ENCODE data around the gene CD300LG. TPM values are rescaled to one million over a fixed set of nuclear protein-coding genes. Genes with fewer than 3 reads are reported as not detected.

CD300LG gene
- total RNA-seq, 1 experiment from 2014 or later = not detected

DNA sequence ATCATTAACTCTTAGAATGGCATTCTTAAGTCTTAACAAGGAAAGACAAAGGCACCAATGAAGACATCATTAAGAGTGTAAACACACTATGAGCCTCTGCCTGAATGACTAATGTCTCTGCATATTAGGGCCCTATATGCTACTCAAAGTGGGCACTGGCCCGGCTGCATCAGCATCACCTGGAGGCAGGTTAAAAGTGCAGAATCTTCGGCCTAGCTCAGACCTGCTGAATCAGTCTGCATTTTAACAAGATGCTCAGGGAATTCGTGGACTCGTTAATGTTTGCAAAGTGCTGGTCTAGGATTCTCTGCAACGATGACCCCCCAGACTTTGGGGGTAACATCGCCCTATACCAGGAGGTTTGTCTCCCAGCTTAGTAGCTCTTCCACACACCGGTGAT lies 20.8 kb upstream of the CD300LG start:
- no peaks in the 10 kb centered on the region for H3K27me3 ChIP-seq (replicated peaks; ENCODE audit: insufficient read depth, low read depth, low read length, poor library complexity)
- TF ChIP-seq EZH2 (IDR thresholded peaks at IDR 0.05; ENCODE audit: borderline replicate concordance, low read depth, low read length, poor library complexity, severe bottlenecking) (no peak), CTCF (conservative IDR thresholded peaks at IDR 0.05; ENCODE audit: low read depth, low read length) (no peak)
- CTCF ChIA-PET = no interaction called here
- no peaks in the 10 kb centered on the region for H3K4me1 ChIP-seq (ENCODE audit: insufficient read depth, low read length, poor library complexity, severe bottlenecking)
- POLR2A ChIA-PET (ENCODE audit: low non-redundant PET) = no interaction called here
- no peak for DNase-seq (ENCODE audit: low spot score)
- no peaks in the 10 kb centered on the region for H3K36me3 ChIP-seq (ENCODE audit: insufficient read depth, low read length, poor library complexity, severe bottlenecking)
- no peaks in the 10 kb centered on the region for H3K9me3 ChIP-seq (ENCODE audit: low read depth, low read length, poor library complexity, severe bottlenecking)
- BruUV-seq (replicated peaks) = no TSS peak
- intact Hi-C loops (cut with micrococcal nuclease; ENCODE audit: unreplicated experiment) = no loop called here
- H3K27ac ChIP-seq (ENCODE audit: low read depth, low read length, poor library complexity, severe bottlenecking) = no peak overlapping the region
- H3K4me3 ChIP-seq (ENCODE audit: low read depth, low read length, poor library complexity, severe bottlenecking) = no peak overlapping the region

- intact Hi-C loops (cut with micrococcal nuclease; ENCODE audit: unreplicated experiment) = no loop called here
- ChIA-PET CTCF (no interaction called here), POLR2A (ENCODE audit: low non-redundant PET) (no interaction called here)
Observed at GRCh38 chr17:43827596-43827995, 19.4 kb upstream of the CD300LG start.

DNA sequence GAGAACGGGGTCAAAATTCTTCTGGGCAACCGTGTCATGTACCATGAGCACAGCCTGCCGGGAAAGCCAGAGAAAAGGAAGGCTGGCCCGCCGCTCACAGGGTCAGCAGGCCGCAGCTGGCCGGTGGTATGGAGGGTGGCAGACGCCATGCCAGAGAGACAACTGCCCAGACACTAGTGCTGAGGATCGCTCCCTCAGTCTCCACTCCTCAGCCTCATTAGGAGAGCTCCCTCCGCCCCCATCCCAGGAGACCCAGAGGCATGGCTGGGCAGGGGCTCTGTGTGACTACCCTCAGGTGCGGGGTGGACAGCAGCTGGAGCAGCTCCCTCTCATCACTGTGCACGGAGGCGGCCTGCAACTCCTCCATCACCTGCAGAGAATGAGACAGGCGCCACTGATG lies 17.2 kb upstream of the CD300LG start:
- CTCF ChIA-PET = no interaction called here
- H3K4me1 ChIP-seq (ENCODE audit: insufficient read depth, low read length, poor library complexity, severe bottlenecking) = no peaks in the 10 kb centered on the region
- no peak overlapping the region for H3K4me3 ChIP-seq (ENCODE audit: low read depth, low read length, poor library complexity, severe bottlenecking)
- POLR2A ChIA-PET (ENCODE audit: low non-redundant PET) = no interaction called here
- no peaks in the 10 kb centered on the region for H3K36me3 ChIP-seq (ENCODE audit: insufficient read depth, low read length, poor library complexity, severe bottlenecking)
- intact Hi-C loops (cut with micrococcal nuclease; ENCODE audit: unreplicated experiment) = no loop called here
- DNase-seq (ENCODE audit: low spot score) = no peak
- no peak for TF ChIP-seq EZH2 (IDR thresholded peaks at IDR 0.05; ENCODE audit: borderline replicate concordance, low read depth, low read length, poor library complexity, severe bottlenecking)
- no peak for TF ChIP-seq CTCF (conservative IDR thresholded peaks at IDR 0.05; ENCODE audit: low read depth, low read length)
- H3K9me3 ChIP-seq (ENCODE audit: low read depth, low read length, poor library complexity, severe bottlenecking) = no peaks in the 10 kb centered on the region
- no TSS peak for BruUV-seq (replicated peaks)
- no peak overlapping the region for H3K27ac ChIP-seq (ENCODE audit: low read depth, low read length, poor library complexity, severe bottlenecking)
- H3K27me3 ChIP-seq (replicated peaks; ENCODE audit: insufficient read depth, low read depth, low read length, poor library complexity) = no peaks in the 10 kb centered on the region

More at GRCh38 chr17:43827596-43827995, 19.4 kb upstream of the CD300LG start:
- no peak overlapping the region for H3K27ac ChIP-seq (ENCODE audit: low read depth, low read length, poor library complexity, severe bottlenecking)
- no peaks in the 10 kb centered on the region for H3K4me1 ChIP-seq (ENCODE audit: insufficient read depth, low read length, poor library complexity, severe bottlenecking)
- no TSS peak for BruUV-seq (replicated peaks)
- DNase-seq (ENCODE audit: low spot score) = no peak
- no peak overlapping the region for H3K4me3 ChIP-seq (ENCODE audit: low read depth, low read length, poor library complexity, severe bottlenecking)
- TF ChIP-seq CTCF (conservative IDR thresholded peaks at IDR 0.05; ENCODE audit: low read depth, low read length) (no peak), EZH2 (IDR thresholded peaks at IDR 0.05; ENCODE audit: borderline replicate concordance, low read depth, low read length, poor library complexity, severe bottlenecking) (no peak)
- H3K27me3 ChIP-seq (replicated peaks; ENCODE audit: insufficient read depth, low read depth, low read length, poor library complexity) = no peaks in the 10 kb centered on the region
- H3K36me3 ChIP-seq (ENCODE audit: insufficient read depth, low read length, poor library complexity, severe bottlenecking) = no peaks in the 10 kb centered on the region
- no peaks in the 10 kb centered on the region for H3K9me3 ChIP-seq (ENCODE audit: low read depth, low read length, poor library complexity, severe bottlenecking)
